ENCODE data around the gene ADGRG1.
A peak's percentile ranks its signal among the peaks of the same experiment; 100 is the strongest.

The ADGRG1 gene

DNA sequence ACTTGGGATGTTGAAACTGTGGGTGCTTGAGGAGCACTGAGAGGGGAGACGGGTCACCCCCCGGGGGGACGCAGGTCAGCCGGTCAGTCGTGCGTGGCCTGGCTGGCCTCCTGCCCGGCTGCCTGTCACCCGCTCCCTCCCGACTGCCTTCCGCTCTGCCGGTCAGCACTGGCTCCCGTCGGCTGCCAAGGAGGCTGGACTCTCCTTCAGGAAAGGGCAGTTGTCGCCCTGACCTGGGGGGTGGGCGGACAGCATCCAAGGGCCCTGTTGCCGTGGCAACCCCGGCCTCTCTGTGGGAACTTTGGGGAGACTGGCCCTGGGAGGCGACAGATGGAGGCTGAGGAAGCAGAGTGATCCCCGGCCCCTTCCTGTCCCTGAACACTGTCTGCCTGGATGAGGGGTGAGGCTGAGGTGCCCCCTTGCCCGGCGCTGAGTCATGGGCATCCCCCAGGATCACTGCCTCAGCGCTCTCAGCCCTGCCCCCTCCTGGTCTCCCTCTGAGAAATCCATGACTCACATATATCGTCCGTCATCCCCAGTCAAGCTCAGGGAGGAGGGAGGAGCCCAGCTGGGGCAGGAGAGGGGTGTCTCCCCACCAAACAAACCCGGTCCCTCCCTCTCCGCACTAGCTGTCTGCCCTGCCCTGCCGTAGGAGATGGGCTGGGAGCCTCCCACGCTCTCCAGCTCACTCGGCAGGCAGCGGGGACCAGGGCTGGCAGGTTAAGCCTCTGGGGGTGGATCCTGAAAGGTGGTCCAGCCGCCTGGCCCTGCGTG, at the start of gene ADGRG1:
ADGRG1 (plus strand) TSS at position 623 of the 774 bp plus-strand sequence. CDS start 21,658 bp downstream, outside the sequence.
- peak; percentile 98 for DNase-seq

DNA sequence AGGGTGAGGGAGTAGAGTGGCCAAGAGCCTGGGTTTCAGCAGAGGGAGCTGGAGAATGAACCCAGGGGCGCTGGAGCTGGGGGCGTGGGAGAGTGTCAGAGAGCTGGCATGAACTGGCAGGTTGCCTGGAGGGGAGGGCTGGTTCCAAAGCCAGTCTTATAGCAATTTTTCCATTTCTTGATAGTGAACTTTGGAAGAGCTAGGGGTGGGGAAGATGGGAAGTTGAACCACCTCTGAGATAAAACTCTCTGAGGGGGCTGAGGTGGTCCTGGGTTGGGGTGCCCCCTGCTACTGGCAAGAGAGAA, 49.1 kb upstream of the ADGRG1 start:
- DNase-seq, result peak; percentile 25

DNA sequence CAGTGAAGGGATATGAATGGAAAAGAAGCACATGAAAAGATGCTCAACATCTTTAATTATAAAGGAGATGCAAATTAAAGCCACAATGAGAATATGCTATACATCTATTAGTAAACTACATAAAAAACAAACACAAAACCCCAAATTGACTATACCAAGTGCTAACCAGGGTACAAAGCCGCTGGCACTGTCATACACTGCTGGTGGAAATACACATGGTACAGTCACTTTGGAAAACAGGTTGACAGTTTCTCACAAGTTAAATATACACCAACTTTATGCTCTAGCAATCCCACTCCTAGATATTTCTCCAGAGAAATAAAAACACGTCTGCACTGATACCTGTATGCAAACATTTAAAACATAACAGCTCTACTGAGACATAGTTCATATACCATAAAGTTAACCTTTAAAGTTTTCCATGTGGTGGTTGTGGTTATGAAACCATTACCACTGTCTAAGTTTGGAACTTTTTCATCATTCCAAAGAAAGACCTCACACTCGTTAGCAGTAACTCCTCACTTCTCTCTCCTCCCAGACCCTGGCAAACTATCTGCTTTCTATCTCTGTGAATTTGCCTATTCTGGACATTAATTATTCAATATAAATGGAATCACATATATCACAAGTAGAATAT, 43.3 kb upstream of the ADGRG1 start:
- no peak for DNase-seq

DNA sequence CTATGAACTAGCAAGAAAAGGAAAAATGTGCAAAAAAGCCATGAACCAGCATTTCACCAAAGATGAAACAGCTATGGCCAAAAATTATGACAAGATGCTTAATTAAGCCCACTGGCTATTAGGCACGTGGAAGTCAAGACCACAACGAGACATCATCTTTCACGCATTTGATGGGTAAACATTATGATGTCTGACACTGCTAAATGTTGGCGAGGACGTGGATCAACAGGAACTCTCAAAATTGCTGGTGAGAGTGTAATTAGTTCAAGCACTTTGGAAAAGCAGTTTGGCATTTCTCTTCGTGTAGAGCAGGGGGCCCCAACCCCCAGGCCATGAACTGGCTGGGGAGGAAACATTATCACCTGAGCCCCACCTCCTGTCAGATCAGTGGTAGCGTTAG, 39.6 kb upstream of the ADGRG1 start:
- no peak for DNase-seq

DNA sequence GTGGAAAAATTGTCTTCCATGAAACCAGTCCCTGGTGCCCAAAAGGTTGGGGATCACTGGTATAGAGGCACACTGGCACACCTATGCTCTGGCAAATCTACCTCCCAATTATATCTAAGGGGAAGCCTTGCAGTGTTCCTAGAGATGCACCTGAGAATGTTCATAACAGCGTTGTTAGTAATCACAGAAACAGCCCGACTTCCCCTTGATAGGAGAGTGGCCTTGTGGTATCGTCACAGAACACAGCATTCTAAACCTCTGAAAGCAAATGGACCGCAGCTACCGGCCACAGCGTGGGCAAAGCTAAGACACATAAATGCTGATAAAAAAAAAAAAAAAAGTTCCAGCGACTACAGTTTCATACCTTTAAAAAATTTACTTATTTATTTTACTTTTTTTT, 39.1 kb upstream of the ADGRG1 start:
- DNase-seq, result peak; percentile 7

DNA sequence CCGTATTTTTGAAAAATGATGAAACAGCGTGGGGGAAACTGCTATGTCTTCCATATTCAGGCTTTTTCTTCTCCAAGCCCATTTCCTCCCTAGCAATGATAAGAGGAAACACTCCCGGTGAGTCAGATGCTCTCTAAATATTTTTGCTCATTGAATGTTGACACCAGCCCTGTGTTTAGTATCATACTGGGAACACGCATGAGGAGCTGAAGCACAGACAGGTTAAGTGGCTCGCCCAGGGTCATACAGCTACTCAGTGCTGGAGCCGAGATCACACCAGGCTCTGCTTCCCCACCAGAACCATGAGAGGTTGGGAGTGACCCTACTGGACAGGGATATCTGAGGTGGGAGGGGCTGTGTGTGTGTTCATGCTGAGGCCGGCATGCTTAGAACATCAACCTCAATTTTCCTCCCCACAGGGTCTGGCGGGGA, 37.8 kb upstream of the ADGRG1 start:
- DNase-seq, result peak; percentile 63

DNA sequence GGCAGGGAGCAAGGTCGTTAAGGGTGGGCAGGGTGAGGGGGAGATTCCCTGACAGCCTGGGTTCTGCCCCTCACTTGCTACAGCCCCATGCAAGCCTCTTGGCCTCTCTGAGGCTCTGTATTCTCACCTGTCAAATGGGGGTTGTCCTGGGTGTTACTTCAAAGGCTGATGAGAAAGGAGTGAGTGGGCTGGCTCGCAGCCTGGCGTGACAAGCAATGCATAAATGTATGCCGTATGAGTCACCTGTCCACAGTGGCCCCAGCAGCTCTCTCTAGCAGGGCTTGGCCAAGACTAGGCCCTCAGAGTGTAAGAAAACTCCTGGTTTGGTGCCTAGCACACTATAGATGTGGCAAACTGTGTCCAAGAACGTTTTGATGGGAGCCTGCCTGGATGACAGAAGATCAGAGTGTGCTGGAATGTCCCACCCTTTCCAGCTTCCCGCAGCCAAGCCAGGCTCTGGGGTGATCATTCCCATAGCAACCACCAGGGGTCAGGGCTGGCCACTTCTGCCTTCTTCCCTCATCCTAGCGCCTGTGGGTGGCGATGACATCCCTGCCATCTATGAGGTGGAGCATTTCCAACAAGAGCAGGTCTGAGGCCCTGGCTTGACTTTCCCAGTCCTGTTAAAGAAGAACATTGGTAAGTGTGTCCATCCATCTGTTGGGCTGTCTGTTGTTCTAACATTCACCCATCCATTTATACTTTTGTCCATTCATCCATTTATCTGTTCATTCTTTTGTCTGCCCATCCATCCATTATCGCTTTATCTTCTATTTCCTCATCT, 37.2 kb upstream of the ADGRG1 start:
- peak; percentile 92 for DNase-seq

DNA sequence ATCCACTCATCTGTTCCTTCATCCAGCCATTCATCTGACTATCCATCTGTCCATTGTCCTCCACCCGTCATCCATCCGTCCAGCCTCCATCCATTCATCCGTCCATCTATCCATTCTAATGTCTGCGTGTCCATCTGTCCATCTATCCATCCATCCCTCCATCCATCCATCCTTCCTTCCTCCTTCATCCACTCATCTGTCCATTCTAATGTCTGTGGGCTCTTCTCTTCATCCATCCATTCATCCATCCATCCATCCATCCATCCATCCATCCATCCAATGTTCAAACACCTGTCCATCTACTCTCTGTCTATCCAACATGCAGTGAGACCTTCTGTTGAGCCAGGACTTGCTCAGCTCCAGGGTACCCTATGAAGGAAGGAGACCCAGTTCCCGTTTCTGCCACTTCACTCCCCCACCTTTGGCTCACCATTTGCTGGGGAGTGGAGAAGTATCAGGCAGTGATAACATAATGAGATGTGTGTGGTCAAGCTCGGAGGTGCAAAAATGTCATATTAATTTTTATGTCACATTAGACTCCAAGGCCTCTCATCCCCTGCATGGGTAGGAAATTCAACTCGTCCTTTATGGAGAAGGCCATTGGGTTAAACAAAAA, 36.5 kb upstream of the ADGRG1 start:
- no peak for DNase-seq

DNA sequence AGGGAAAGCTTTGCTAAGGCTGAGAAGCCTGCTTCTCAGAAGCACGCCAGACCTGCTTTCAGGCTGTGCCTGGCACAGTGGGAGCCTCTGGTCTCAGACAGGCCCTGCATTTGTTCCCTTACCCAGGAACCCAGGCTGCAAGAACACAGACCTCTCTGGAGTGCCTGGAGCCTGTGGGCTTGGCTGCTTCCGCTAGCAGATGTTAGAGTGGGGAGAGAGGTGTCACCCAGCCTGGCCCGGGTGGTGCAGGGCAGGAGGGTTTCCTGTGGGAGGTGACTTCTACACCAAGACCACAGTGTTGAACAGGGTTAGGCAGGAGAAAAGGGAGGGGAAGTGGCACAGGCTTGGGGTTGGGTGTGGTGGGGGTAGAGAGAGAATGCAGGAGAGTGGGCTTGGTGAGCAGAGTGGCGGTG, 35.8 kb upstream of the ADGRG1 start:
- peak; percentile 49 for DNase-seq

DNA sequence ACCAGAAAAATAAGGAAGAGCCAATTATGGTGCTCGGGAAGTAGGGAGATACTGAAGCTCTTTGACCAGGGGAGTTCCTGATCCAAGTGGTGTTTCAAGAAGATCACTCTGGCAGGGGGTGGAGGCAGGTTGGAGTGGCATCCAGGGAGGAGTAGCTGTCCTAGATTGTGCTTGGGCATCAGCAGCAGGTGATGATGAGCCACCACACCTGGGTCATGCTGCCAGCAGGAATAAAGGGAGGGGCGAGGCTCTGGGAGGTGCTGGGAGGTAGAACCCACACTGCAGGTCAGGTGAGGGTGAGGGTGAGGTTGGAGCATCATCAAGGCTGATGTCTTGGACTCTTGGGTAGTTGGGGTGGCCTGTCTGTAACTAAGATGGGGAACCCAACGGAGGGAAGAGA, 35.4 kb upstream of the ADGRG1 start:
- DNase-seq, result peak; percentile 32

DNA sequence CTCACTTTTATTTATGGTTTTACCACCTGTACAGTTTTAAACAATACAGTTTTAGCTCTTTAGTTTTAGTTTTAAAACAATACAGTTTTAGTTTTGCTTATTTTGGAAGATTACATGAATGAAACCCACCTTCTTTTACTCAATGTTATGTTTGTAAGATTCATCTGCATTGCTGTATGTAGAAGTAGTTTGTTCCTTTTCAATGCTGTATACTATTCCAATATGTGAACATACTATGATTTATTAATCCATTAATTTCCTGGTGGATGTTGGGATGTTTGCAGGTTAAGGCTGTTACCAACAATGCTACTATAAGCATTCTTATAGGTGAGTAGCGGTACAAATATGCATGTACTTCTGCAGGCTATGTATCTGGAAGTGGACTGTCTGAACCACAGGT, 34.4 kb upstream of the ADGRG1 start:
- no peak for DNase-seq

DNA sequence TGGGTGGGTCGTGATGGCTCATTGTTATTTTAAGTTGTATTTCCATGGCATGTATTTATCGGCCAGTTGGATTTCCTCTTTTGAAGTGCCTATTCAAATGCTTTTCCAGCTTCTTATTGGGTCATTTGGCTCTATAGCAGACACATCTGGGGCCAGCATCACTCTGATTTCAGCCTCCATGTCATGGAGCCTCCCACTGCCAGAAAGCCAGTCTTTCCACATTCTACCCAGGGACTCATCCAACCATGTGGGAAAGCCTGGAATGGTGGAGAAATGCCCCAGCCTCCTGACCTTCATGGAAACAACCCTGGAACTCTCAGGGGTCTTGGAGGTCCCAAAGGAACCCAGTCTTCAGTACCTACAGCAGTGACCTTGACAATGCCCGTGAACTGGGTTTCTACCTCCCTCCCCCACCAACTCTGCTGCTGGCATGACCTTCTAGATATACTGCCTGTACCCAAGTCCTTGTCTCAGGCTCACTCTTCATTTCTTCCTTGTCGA, 33.8 kb upstream of the ADGRG1 start:
- peak; percentile 45 for DNase-seq

DNA sequence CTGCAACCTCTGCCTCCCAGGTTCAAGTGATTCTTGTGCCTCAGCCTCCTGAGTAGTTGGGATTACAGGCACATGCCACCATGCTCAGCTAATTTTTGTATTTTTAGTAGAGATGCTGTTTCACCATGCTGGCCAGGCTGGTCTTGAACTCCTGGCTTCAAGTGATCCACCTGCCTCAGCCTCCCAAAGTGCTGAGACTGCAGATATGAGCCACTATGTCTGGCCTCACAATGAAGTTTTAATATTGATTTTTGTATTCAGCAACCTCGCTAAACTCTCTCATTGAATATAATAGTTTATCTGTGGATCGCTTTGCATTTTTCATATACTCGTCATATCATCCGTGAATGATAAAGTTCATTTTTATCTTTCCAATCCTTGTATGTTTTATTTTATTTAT, 32.2 kb upstream of the ADGRG1 start:
- peak; percentile 7 for DNase-seq

DNA sequence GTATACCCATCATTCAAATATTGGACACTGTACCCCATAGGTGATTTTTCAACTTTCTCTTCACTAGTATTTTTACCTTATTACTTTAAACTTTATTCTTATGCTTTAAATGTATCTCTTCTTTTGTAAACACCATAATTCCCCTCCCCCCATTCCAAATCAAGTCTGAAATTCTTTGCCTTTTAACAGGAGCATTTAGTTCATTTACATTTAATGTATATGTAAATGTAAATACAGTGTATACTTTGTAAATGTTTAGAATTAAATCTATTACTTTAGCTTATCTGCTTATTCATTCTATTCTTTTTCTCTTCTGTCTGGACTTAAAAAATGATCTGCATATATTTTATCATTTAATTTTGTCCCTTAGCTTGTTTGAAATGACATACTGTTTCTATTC, 30.0 kb upstream of the ADGRG1 start:
- no peak for DNase-seq

DNA sequence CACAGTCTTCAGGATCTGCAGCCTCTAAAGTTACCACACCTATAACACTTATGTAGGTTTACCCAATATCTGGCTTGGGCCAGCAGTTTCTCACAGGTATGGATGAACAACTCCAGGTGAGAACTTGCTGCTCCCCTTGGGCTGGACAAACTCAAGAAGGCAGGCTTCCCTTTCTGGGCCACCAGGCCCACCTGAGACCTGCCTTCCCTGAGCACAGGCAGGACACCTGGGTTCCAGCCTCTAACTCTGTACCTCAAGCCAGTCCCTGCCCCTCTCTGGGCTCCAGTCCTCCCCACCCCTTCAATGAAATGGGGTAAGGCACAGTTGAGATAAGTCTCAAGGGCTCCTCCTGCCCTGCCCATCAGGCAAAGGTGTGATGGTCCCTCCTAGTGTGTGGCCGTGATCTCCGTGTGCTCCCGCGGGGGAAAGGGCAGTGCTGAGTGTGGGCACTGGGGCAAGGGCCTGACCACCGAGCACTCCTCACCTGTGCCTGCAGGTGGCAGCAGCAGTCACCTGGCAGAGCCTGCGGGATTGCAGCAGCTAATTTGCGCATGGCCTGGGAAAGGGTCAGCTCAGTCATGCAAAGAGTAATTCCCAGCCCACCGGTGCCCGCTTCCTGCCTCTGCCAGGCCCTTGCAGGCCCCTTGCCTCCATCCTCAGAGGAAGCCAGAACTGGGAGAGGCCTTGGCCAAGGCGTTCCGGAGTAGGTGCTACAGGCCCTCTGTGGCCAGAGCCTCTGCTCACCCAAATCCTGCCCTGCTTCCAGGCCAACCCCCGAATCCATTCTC, 28.2 kb upstream of the ADGRG1 start:
- DNase-seq, result peak; percentile 91

DNA sequence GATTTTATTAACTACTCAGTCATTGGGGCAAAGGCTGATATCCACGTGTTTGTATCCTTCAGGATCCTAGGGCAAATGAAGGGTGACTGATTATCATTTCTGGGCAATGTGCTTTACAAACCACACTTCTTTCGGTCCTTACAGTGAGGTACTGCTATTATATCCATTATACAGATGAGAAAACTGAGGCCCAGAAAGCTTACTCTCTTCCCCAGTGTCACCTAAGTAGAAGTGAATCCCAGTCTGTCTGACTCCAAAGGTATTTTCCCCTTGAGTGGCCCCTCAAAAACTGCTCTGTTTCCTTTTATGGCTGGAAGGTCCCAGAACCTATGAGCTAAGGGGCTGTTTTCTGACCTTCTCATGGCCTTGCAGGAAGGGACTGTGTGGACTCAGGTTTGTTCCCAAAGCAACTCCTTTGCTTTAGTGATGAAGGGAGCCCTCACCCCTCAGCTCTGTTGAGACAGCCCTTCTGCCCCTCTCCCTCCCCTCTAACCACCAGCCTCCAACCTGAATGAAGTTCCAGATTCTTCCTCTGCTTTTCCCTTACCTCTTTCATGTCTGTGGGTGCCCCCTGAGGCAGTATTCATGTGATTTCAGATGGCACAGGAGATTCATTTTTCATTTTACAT, 27.4 kb upstream of the ADGRG1 start:
- DNase-seq, result peak; percentile 37

DNA sequence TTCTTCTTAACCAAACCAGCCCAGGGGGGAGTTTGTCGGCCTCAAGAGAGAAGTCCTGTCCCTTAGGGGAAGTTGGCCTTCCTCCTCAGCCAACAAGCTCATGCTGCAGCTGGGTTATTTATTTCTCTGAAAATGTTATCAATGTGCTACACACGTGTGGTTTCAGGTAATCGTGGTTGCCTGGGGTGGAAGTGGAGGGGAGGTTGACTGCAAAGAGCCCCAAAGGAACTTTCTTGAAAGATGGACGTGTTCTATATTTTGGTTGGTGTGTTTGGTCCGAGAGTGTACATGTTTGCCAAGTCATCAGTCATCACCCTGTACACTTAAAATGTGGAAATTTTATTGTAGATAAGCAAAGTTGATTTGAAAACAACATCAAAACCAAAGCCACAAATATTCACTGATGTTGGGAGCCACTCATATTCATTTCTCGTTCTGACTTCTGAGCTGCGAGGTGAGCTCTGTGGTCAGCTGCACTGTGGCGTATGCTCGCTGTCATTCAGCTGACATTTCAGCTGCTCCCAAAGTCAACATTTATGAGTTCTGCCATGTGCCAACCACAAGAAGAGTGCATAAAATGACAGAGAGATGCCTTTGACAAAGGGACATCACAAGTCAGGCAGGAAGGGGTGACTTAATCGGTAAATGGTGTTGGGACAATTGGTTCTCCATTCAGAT, 26.5 kb upstream of the ADGRG1 start:
- DNase-seq, result peak; percentile 37

DNA sequence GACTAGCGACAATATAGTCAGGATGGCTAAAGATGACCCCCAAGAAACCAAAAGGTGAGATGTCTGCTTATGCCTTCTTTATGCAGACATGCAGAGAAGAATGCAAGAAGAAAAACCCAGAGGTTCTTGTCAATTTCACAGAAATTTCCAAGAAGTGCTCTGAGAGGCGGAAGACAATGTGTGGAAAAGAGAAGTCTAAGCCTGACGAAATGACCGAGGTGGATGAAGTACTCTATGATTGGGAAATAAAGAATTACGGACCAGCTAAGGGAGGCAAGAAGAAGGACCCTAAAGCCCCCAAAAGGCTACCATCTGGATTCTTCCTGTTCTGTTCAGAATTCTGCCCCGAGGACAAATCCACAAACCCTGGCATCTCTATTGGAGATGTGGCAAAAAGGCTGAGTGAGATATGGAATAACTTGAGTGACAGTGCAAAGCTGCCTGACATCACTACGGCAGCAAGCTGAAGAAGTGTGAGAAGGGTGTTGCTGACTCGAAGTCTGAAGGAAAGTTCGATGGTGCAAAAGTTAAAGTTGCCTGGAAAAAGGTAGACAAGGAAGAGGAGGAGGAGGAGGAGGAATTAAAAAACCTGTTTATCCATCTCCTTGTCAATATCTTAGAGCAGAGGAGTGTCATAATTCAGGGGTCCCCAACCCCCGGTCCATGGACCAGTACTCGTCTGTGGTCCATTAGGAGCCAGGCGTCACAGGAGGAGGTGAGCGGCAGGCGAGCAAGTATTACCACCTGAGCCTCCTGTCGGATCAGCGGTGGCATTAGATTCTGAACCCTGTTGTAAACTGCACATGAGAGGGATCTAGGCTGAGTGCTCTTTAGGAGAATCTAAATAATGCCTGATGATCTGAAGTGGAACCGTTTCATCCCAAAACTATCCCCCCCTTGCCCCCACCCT, 25.1 kb upstream of the ADGRG1 start:
- peak; percentile 37 for DNase-seq

DNA sequence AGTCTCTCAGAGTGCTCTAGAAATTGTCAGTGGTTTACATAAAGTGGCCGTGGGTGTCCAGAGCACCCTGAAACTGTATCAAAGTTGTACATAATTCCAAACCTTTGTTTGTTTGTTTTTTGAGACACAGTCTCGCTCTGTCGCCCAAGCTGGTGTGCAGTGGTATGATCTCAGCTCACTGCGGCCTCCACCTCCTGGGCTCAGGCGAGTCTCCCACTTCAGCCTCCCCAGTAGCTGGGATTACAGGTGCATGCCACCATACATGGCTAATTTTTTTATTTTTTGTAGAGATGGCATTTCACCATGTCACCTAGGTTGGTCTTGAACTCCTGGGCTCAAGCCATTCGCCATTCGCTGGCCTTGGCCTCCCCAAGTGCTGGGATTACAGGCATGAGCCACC, 24.3 kb upstream of the ADGRG1 start:
- DNase-seq, result peak; percentile 23

DNA sequence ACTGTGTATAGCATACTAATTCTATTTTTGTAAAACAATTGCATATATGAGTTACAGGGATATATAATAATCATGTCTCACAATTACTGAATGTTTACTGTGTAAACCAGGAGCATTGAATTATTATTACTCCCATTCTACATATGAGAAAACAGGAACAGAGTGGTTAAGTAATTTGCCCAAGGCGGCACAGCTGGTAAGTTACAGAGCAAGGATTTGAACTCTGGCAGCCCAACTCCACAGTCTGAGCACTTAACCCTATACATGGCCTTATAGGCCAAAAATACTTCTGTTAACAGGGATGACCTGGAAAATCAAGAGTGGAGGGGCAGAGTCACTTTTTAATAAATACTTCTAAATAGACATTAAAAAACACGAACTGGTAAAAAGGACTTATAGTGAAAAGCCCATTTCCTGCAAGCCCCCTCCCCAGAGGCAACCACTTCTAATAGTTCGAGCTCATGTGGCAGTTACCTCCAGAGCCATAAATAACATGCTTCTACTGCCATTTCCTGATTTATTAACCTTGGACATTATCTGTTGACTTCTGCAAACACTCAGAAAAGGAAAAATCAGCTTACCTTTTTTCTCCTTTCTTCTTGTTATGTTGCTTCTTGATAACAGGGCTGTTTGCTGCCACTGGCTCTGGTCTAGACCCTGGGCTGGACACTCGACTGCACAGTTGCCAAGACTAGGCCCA, 22.1 kb upstream of the ADGRG1 start:
- DNase-seq, result no peak
